CD14-positive monocyte (primary cell): ENCODE data around the gene GRK6. TPM values are rescaled to one million over a fixed set of nuclear protein-coding genes. Genes with fewer than 3 reads are reported as not detected.

ENCODE experiments used
- DNase-seq, 3 donors: peaks; one replicate each; pipeline ENCODE4 v3.0.0-alpha.2; 2011 to 2022
- H2AFZ ChIP-seq: 2 replicates; pipeline ENCODE4 v1.6.0; 2012; ENCODE audit warnings: mild to moderate bottlenecking, low read depth, low read length, inconsistent platforms; ENCODE audit not compliant: insufficient read depth, poor library complexity, severe bottlenecking
- H3K27ac ChIP-seq, 2 donors: 1 replicate in 1 of 2; 2 replicates in 1 of 2; pipeline ENCODE4 v1.5.1; 2012 to 2013; ENCODE audit warnings: low read length in 2 of 2, control low read depth in 1 of 2, inconsistent platforms in 1 of 2, low read depth in 1 of 2, mild to moderate bottlenecking in 1 of 2
- H3K27me3 ChIP-seq, 2 donors: one replicate each; pipeline versions ENCODE4 v1.6.0 to v1.6.1; 2011 to 2013; ENCODE audit warnings: low read length in 2 of 2; ENCODE audit not compliant: control insufficient read depth in 2 of 2, insufficient read depth in 2 of 2
- H3K36me3 ChIP-seq, 2 donors: replicated peaks in 1 of 2; 1 replicate in 1 of 2; 2 replicates in 1 of 2; pipeline versions ENCODE4 v1.5.1 to v1.6.1; 2012 to 2013; ENCODE audit warnings: low read length in 2 of 2, control low read depth in 1 of 2, inconsistent platforms in 1 of 2, mild to moderate bottlenecking in 1 of 2; ENCODE audit not compliant: insufficient read depth in 2 of 2, control insufficient read depth in 1 of 2
- H3K4me1 ChIP-seq, 2 donors: 1 replicate in 1 of 2; 2 replicates in 1 of 2; pipeline versions ENCODE4 v1.5.1 to v1.6.1; 2012 to 2013; ENCODE audit warnings: low read length in 2 of 2, control low read depth in 1 of 2, inconsistent platforms in 1 of 2, mild to moderate bottlenecking in 1 of 2, moderate library complexity in 1 of 2; ENCODE audit not compliant: insufficient read depth in 2 of 2, control insufficient read depth in 1 of 2
- H3K4me2 ChIP-seq: replicated peaks from 2 replicates; pipeline ENCODE3; 2012; ENCODE audit warnings: low read length, moderate library complexity, mild to moderate bottlenecking; ENCODE audit not compliant: poor library complexity, severe bottlenecking; ENCODE audit errors: extremely low read depth
- H3K4me3 ChIP-seq, 3 experiments: fragments of 200-600 bp in 1 of 3; sonication (generic) in 1 of 3; replicated peaks in 1 of 3; 1 replicate in 2 of 3; 2 replicates in 1 of 3; pipeline ENCODE4 v1.5.1; 2011 to 2013; ENCODE audit warnings: low read length in 3 of 3, mild to moderate bottlenecking in 3 of 3, control low read depth in 2 of 3, low read depth in 2 of 3, inconsistent platforms in 1 of 3, moderate library complexity in 1 of 3
- H3K79me2 ChIP-seq: 2 replicates; pipeline ENCODE4 v1.6.0; 2012; ENCODE audit warnings: mild to moderate bottlenecking, control low read depth, inconsistent platforms, low read length, moderate library complexity; ENCODE audit not compliant: insufficient read depth
- H3K9ac ChIP-seq: 2 replicates; pipeline ENCODE4 v1.6.0; 2017; ENCODE audit warnings: low read length, mild to moderate bottlenecking; ENCODE audit not compliant: insufficient read depth, poor library complexity, severe bottlenecking
- H3K9me3 ChIP-seq, 2 donors: replicated peaks in 1 of 2; 1 replicate in 1 of 2; 2 replicates in 1 of 2; pipeline versions ENCODE4 v1.5.1 to v1.6.1; 2012 to 2013; ENCODE audit warnings: low read length in 2 of 2, control low read depth in 1 of 2; ENCODE audit not compliant: control insufficient read depth in 1 of 2, insufficient read depth in 1 of 2
- H4K20me1 ChIP-seq: 2 replicates; pipeline ENCODE4 v1.6.0; 2012; ENCODE audit warnings: mild to moderate bottlenecking, low read length, control low read depth, moderate library complexity; ENCODE audit not compliant: insufficient read depth
- H3K27ac Mint-ChIP-seq, 7 donors: one replicate each; pipeline ENCODE4 v1.8.0; 2020; ENCODE audit warnings: mild to moderate bottlenecking in 7 of 7, mixed read lengths in 7 of 7, moderate library complexity in 6 of 7, inconsistent platforms in 2 of 7
- H3K27me3 Mint-ChIP-seq, 3 donors: one replicate each; pipeline ENCODE4 v1.8.0; 2021 to 2022; ENCODE audit warnings: low read depth in 3 of 3, mild to moderate bottlenecking in 3 of 3, mixed read lengths in 3 of 3, moderate library complexity in 3 of 3, inconsistent platforms in 1 of 3
- H3K36me3 Mint-ChIP-seq, 2 donors: one replicate each; pipeline ENCODE4 v1.8.0; 2020; ENCODE audit warnings: mixed read lengths in 2 of 2, inconsistent platforms in 1 of 2, mild to moderate bottlenecking in 1 of 2
- H3K4me1 Mint-ChIP-seq: one replicate; pipeline ENCODE4 v1.8.0; 2020; ENCODE audit warnings: mild to moderate bottlenecking, mixed read lengths
- H3K4me3 Mint-ChIP-seq, 2 donors: one replicate each; pipeline ENCODE4 v1.8.0; 2020; ENCODE audit warnings: mild to moderate bottlenecking in 2 of 2, mixed read lengths in 2 of 2, moderate library complexity in 1 of 2
- H3K9me3 Mint-ChIP-seq, 7 donors: one replicate each; pipeline ENCODE4 v1.8.0; 2020 to 2022; ENCODE audit warnings: mixed read lengths in 7 of 7, mild to moderate bottlenecking in 6 of 7, moderate library complexity in 6 of 7, inconsistent platforms in 2 of 7
- WGBS: methylation state at CpG from one replicate; pipeline ENCODE4 v1.1.5; 2013; ENCODE audit warnings: missing lambda C conversion rate; ENCODE audit not compliant: insufficient coverage; 5-methylcytosine and 5-hydroxymethylcytosine counted together
- intact Hi-C, 2 donors: fragments of 100-400 bp; cut with micrococcal nuclease; formaldehyde crosslinking; loops; one replicate each; pipeline versions ENCODE4 v1.15.0 to v1.15.1; 2023
- polyA plus RNA-seq, 3 donors: library from polyadenylated mRNA; depleted of rRNA in 1 of 3; unstranded in 2 of 3; stranded (reverse) in 1 of 3; fragments of 300-500 nt in 2 of 3; fragments of >200 nt in 1 of 3; fragmentation: Illumina TruSeq in 2 of 3; gene quantifications; 1 replicate in 2 of 3; 2 replicates in 1 of 3; pipeline ENCODE4 v1.2.3, GENCODE V29; 2012 to 2021
- TF ChIP-seq, protein P1 (sequence below): fragments of 200-600 bp; IDR thresholded peaks from one replicate; pipeline ENCODE4 v1.8.0; 2022; ENCODE audit warnings: antibody characterized with exemption, mild to moderate bottlenecking

The GRK6 gene
- polyA plus RNA-seq, 3 donors: 41.6 to 101 (median 63.4) TPM

DNA sequence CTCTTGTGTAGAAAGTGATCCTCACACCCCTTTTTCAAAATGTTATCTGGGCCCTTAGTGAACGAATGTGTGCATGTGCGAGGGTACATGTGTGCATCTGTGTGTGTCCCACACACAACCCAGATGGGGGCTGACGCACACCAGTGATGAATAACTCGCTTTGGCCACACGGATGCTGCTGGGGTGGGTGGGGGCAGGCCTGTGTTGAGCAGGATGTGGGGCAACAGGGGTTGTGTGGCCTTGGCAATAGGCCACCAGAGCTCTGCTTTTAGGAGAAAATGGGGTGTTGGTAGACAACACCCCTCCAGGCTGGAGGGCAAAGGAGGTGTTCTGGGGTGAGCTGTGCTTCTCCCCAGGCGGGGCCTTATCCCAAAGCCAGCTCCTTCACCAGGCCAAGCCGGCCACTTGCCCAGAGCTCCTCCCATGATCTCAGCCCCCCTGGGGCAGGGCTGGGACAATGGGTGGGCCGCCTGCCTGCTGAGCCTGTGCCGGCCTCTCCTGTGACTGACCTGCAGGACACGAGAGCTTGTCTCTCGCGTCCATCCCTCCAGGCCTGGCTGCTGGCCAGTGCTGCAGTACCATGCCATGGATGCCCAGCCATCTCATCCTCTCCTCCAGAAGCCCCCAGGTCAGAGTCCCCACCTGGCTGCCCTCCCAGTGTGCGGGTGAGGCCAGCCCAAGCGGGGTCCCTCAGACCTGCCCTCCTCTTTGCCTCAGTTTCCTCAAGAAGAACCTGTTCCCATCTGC, 45.3 kb downstream of the GRK6 start:
- Histone ChIP-seq H3K27me3 (peaks cover 18 to 55% of the 10 kb centered on the region in 2 donors), H3K4me1 (peaks cover 21 to 44% of the 10 kb centered on the region in 2 donors), H3K4me3 (no peak overlapping the region), H3K79me2 (no peaks in the 10 kb centered on the region), H3K4me2 (no peak overlapping the region), H4K20me1 (peaks cover 24% of the 10 kb centered on the region), H3K9me3 (peaks cover 0 to 11% of the 10 kb centered on the region in 2 donors), H3K9ac (no peak overlapping the region), H3K27ac (no peak overlapping the region), H2AFZ (no peak overlapping the region), H3K36me3 (no peaks in the 10 kb centered on the region)
- Mint-ChIP-seq H3K27me3 (peaks cover 66 to 78% (median 73%) of the 10 kb centered on the region in 3 donors), H3K4me1 (peaks cover 46% of the 10 kb centered on the region), H3K27ac (no peak overlapping the region), H3K4me3 (peak overlapping the region; percentile 41 to 76), H3K9me3 (peaks cover 0 to 14% (median 4%) of the 10 kb centered on the region in 7 donors), H3K36me3 (peaks cover 7 to 12% of the 10 kb centered on the region in 2 donors)
- intact Hi-C loops: no loop called here
- DNase-seq: peak in 2 of 3 donors; percentile 53 to 66
- TF ChIP-seq, protein P1, sequence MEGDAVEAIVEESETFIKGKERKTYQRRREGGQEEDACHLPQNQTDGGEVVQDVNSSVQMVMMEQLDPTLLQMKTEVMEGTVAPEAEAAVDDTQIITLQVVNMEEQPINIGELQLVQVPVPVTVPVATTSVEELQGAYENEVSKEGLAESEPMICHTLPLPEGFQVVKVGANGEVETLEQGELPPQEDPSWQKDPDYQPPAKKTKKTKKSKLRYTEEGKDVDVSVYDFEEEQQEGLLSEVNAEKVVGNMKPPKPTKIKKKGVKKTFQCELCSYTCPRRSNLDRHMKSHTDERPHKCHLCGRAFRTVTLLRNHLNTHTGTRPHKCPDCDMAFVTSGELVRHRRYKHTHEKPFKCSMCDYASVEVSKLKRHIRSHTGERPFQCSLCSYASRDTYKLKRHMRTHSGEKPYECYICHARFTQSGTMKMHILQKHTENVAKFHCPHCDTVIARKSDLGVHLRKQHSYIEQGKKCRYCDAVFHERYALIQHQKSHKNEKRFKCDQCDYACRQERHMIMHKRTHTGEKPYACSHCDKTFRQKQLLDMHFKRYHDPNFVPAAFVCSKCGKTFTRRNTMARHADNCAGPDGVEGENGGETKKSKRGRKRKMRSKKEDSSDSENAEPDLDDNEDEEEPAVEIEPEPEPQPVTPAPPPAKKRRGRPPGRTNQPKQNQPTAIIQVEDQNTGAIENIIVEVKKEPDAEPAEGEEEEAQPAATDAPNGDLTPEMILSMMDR: no peak
- 76% methylated on average over 12 of the region's 14 CpGs for WGBS

DNA sequence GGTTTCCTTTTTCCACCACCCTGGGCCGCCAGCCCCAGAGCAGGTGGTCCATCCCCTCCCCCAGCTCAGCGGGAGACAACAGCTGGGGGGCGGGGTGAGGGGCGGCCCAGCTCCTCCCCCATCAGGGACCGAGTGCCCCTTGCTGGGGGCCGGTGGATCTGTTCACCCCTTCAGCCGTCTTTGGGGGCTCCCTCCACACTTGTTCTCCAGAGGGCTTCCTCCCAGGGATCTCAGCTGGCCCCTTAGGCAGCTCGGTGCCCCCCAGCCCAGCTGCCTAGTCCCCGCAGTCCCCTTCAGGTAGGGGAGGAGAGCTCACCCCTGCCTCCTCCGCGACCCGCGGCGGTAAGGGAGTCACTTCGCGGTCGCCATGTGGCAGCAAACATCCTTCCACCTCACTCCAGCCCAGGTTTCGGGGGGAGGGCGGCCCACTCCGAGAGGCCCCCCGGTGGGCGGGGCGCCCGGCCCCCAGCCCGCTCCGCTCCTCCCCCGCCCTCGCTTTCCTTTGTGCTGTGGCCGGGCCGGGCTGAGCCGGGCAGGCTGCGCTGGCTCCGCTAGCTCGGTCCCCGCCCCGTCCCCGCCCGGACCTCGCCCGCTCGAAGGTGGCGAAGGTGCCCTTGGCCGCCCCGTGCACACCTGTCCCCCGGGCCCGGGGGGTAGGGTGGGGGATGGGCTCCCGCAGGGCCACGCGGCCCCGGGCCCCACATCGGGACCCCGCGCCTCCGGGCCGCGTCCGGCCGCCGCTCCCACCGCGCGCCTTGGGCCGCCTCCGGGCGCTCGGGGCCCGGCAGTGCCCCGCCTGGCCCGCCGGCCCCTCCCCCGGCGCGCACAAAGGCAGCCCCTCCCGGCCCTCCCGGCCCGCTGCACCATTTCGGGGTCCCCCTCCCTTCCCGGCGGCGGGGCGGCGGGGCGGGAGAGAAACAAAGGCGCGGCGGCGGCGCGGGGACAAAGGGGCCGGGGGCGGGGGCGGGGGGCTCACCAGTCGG, 46.3 kb downstream of the GRK6 start:
- H3K4me1 ChIP-seq: peaks cover 25 to 48% of the 10 kb centered on the region in 2 donors
- intact Hi-C loops: no loop called here
- no peak overlapping the region for H3K9ac ChIP-seq
- H2AFZ ChIP-seq: peak overlapping the region; percentile 13
- WGBS: under 1% methylated on average over 74 of the region's 93 CpGs
- peaks cover 66 to 77% (median 73%) of the 10 kb centered on the region in 3 donors for H3K27me3 Mint-ChIP-seq
- no peaks in the 10 kb centered on the region for H3K36me3 ChIP-seq
- no peak overlapping the region for H3K27ac ChIP-seq
- H3K79me2 ChIP-seq: no peaks in the 10 kb centered on the region
- peaks cover 49% of the 10 kb centered on the region for H3K4me1 Mint-ChIP-seq
- peak overlapping the region; percentile 64 to 76 for H3K4me3 Mint-ChIP-seq
- no peak overlapping the region for H3K4me3 ChIP-seq
- H4K20me1 ChIP-seq: peaks cover 24% of the 10 kb centered on the region
- H3K9me3 ChIP-seq: peaks cover 0 to 11% of the 10 kb centered on the region in 2 donors
- H3K4me2 ChIP-seq: peak overlapping the region; percentile 51
- TF ChIP-seq, protein P1: no peak
- H3K27me3 ChIP-seq: peaks cover 18 to 55% of the 10 kb centered on the region in 2 donors
- H3K9me3 Mint-ChIP-seq: peaks cover 0 to 14% (median 4%) of the 10 kb centered on the region in 7 donors
- H3K27ac Mint-ChIP-seq: no peak overlapping the region
- H3K36me3 Mint-ChIP-seq: peaks cover 8 to 12% of the 10 kb centered on the region in 2 donors
- no peak for DNase-seq
